Activated T-helper 1 cell treated with anti-CD3 and anti-CD28 coated beads, Interleukin-2, amount 50 U/mL, for 16 hours (primary cell): ENCODE measurements around the gene SLC39A10.
"Not testable (repeated sequence)": the region's sequence is repeated elsewhere in the genome, so short reads cannot be mapped to it uniquely, and the experiment has no call there.

Experiments used
- DNase-seq, 2 donors: peaks; one replicate each; pipeline ENCODE4 v3.0.0-alpha.2; 2020; ENCODE audit warnings: low read depth in 1 of 2, low spot score in 1 of 2

Gene SLC39A10

GRCh38 chr2:195671563-195671962, 14.5 kb downstream of the SLC39A10 start:
- DNase-seq: no peak

DNA sequence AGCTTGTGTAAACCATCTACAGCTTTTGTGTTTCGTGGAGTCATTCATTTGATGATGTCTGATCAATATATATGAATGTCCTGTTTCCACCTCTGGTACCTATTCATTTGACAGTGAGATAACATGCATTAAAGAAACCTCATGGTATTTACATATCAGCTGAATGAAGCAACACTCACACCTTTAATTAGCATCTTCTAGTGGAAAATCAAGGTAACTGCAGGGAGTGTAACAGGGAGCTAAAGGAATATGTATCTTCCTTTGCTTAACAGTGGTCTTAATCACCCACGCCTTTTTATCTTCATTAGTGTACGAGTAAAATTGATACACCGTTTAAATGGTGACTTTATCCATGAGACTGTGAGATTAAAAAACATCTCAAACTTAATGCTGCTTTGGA, 15.6 kb downstream of the SLC39A10 start:
- DNase-seq: no peak

DNA sequence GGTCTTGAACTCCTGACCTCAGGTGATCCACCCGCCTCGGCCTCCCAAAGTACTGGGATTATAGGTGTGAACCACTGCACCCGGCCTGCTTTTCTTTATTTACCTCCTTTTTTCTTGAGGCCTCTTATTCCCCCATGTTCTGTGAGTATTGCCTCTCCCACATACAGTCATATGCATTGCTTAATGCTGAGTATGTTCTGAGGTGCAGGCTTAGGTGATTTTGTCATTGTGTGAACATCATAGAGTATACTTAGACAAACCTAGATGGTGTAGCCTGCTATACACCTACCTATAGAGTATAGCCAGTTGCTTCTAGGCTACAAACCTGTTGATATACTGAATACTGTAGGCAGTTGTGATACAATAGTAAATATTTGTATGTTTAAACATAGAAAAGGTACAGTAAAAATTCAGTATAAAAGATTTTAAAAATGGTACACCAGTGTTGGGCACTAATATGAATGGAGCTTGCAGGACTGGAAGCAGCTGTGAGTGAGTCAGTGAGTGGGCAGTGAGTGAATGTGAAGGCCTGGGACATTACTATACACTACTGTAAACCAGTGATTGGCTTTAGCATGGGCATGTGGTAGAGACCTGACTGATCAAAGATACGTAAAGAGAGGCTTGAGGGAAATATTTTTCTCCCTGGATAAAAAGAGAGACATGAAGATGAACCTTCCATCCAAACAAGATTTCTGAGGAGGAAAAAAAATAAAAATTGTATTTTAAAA, 17.6 kb downstream of the SLC39A10 start:
- no peak for DNase-seq

GRCh38 chr2:195675783-195676427, 18.9 kb downstream of the SLC39A10 start:
- DNase-seq: no peak

GRCh38 chr2:195677290-195677689, 20.3 kb downstream of the SLC39A10 start:
- no peak for DNase-seq

DNA sequence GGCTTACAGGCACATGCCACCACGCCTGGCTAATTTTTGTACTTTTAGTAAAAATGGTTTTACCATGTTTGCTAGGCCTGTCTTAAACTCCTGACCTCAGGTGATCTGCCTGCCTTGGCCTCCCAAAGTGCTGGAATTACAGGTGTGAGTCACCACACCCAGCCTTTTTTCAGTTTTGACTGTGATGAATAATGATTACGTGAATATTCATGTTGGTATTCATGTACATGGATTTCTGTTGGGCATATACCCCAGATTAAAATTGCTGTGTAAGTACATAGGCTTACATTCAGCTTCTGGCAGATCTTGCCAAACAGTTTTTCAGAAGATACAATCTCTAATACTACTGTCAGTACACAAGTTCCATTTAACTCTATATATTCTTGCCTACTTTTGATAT, 20.9 kb downstream of the SLC39A10 start:
- DNase-seq: no peak

GRCh38 chr2:195682077-195682476, 25.1 kb downstream of the SLC39A10 start:
- DNase-seq: no peak

GRCh38 chr2:195683174-195683573, 26.1 kb downstream of the SLC39A10 start:
- DNase-seq: no peak

GRCh38 chr2:195686564-195686963, 29.5 kb downstream of the SLC39A10 start:
- no peak for DNase-seq

DNA sequence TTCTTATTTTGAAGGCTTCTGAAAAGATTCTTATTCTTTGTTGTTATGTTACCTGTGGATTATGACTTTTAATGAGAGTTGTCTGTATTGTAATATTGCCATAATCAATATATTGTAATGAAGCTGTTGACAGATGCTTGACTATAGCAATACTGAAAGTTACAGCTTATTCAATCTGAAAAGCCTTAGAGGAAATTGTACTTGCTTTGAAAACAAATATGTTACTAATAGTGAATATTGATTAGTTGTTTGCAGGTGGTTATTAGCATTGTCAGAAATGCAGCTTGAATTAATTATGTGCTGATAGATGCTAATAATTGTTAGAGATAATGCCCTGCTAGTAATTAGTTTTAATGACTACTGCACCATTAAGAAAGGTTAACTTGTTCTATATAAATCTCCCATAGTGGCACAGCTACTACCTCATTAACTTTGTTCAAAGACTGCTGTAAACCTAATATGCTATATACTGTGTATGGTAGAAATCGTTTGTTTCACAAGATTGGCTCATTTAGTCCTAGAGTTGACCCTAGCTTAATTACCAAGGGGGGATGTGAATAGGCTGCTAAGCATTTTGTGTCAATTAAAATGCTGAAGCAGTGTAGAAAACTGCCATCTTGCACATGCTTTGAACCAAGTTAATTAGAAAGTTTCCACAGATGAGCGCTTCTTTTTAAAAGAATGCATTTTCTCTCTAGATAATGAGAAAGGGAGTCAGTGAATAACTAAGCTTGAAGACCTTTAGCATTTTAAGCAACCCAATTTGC, 30.5 kb downstream of the SLC39A10 start:
- no peak for DNase-seq

DNA sequence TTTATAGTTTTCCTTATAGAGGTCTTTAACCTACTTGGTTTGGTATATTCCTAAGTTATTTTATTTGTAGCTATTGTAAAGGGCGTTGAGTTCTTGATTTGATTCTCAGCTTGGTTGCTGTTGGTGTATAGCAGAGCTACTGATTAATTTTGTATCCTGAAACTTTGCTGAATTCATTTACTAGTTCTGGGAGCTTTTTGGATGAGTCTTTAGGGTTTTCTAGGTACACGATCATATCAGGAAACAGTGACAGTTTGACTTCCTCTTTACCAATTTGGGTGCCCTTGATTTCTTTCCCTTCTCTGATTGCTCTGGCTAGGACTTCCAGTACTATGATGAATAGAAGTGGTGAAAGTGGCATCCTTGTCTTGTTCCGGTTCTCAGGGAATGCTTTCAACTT, 35.5 kb downstream of the SLC39A10 start:
- not testable (repeated sequence) for DNase-seq

GRCh38 chr2:195694553-195694952, 37.5 kb downstream of the SLC39A10 start:
- DNase-seq: no peak

GRCh38 chr2:195695002-195695631, 38.1 kb downstream of the SLC39A10 start:
- no peak for DNase-seq

GRCh38 chr2:195696012-195696411, 39.0 kb downstream of the SLC39A10 start:
- no peak for DNase-seq

DNA sequence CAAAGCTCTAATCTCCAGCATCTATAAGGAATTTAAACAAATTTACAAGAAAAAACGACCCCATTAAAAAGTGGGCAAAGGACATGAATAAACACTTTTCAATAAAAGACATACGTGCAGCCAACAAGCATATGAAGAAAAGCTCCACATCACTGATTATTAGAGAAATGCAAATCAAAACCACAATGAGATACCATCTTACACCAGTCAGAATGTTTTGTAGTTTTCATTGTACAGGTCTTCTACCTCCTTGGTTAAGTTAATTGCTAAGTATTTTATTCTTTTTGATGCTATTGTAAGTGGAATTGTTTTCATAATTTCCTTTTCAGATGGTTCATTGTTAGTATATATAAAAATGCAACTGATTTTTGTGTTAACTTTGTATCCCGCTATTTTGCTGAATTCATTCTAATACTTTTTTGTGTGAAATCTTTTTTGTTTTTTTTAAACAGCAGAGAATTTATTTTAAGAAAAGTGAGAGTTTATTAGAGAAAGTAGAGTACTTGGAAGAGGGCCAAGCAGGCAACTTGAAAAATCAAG, 40.7 kb downstream of the SLC39A10 start:
- DNase-seq: no peak

DNA sequence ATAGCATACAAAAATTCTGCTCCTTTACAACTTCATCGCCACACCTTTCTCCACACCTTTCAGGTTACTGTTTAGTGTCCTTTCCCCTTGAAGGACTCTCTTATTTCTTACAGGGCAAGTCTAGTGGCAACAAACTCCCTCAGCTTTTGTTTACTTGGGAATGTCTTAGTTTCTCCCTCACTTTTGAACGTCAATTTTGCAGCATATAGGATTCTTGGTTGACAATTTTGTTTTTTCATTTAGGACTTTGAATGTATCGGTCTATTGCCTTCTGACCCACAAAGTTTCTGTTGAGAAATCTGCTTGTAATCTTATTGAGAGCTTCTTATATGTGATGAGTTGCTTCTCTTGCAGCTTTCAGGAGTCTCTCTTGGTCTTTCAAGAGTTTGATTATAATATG, 43.5 kb downstream of the SLC39A10 start:
- DNase-seq: no peak

GRCh38 chr2:195706161-195706900, 49.3 kb downstream of the SLC39A10 start:
- no peak for DNase-seq

- DNase-seq: no peak
These were observed 53.1 kb downstream of the SLC39A10 start for GRCh38 chr2:195709901-195710806.

- DNase-seq: no peak
These were observed 54.5 kb downstream of the SLC39A10 start for GRCh38 chr2:195711478-195711877.

GRCh38 chr2:195716466-195716865, 59.4 kb downstream of the SLC39A10 start:
- no peak for DNase-seq
